Vagina (tissue), 2 donors: ENCODE data around the gene UQCRC1.

Experiments used
- CTCF ChIP-seq, 3 experiments: fragments of 450-650 bp in 2 of 3; fragments of 200-600 bp in 1 of 3; sonication (generic) in 1 of 3; IDR thresholded peaks; one replicate each; pipeline ENCODE4 v1.5.1; 2017 to 2019; ENCODE audit warnings: antibody characterized with exemption in 3 of 3, mild to moderate bottlenecking in 2 of 3, moderate library complexity in 2 of 3
- POLR2A ChIP-seq, 2 donors: fragments of 450-650 bp; IDR thresholded peaks; one replicate each; pipeline ENCODE4 v1.6.1; 2017; ENCODE audit warnings: antibody characterized with exemption in 2 of 2, mild to moderate bottlenecking in 2 of 2, moderate library complexity in 2 of 2
- POLR2AphosphoS5 ChIP-seq, 2 donors: sonication (generic); formaldehyde crosslinking; IDR thresholded peaks; one replicate each; pipeline ENCODE4 v1.9.0; 2017; ENCODE audit warnings: antibody characterized with exemption in 2 of 2, mild to moderate bottlenecking in 2 of 2, low read depth in 1 of 2; ENCODE audit not compliant: insufficient read depth in 1 of 2

- no peak for TF ChIP-seq CTCF (IDR thresholded peaks at IDR 0.05)
- no peak for TF ChIP-seq POLR2AphosphoS5 (IDR thresholded peaks at IDR 0.05; ENCODE audit: insufficient read depth in 1 of 2, low read depth in 1 of 2)
- TF ChIP-seq POLR2A (IDR thresholded peaks at IDR 0.05), result no peak
Observed at GRCh38 chr3:48591886-48592518, 17.4 kb downstream of the UQCRC1 start.
